RKO (cell line): ENCODE data around the gene HSBP1L1.
"Not testable (repeated sequence)": the region's sequence is repeated elsewhere in the genome, so short reads cannot be mapped to it uniquely, and the experiment has no call there.

Experiments
- DNase-seq: peaks from one replicate; pipeline ENCODE4 v3.0.0-alpha.2; 2016; ENCODE audit warnings: low spot score

HSBP1L1 gene

DNA sequence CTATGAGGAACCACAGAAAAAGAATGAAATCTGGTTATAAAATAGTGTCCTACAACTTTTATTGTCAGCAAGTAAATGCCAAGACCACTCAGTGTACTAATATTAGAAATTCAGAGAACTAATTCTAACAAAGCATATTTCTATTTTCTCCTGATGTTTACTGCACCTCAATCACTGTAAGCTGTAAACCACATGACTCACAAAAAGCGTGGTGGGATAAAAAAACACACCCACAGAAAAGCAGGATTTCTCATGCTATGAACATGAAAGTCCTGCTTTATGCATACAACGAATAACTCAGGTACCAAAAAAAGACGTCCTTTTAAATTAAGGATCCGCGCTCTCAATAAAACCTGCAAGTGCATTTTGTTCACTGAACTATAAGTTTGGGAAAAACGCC, 23.1 kb downstream of the HSBP1L1 start:
- peak; percentile 66 for DNase-seq

DNA sequence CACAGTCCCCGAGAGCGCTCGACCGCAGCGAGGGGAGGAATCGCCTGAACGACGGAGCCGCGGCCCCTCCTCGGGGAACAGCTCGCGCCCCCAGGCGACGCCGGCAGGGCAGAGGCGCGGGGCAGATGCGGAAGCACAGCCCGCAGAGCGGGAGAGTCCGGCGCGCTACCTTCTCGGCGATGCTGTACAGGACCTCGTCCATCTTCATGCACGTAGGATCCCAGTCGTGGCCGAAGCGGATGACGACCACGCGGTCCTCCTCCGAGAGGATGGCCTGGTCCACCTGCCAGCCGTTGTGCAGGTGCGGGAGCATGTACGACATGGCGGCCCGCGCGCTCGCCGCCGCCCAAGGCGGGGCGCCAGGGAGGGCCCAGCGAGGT, 23.6 kb downstream of the HSBP1L1 start:
- peak; percentile 53 for DNase-seq

- peak; percentile 87 for DNase-seq
Observed at GRCh38 chr18:79988451-79989194, 24.2 kb downstream of the HSBP1L1 start, which contains the start of gene TXNL4A. Gene TXNL4A, minus strand, starts transcription at chr18:79988563. Its CDS starts 171 bp downstream, at chr18:79988392.

DNA sequence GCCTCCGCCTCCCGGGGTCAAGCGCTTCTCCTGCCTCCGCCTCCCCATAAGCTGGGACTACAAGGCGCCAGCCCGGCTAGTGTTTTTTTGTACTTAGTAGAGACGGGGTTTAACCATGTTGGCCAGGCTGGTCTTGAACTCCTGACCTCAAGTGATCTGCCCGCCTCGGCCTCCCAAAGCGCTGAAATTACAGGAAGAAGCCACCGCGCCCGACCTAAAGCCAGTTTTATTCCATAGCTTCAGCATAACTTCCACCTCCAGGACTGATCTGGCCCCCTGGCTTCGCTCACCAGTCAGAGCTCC, 24.7 kb downstream of the HSBP1L1 start:
- no peak for DNase-seq

GRCh38 chr18:79991494-79991893, 27.1 kb downstream of the HSBP1L1 start:
- DNase-seq: no peak

GRCh38 chr18:79999701-80000100, 35.3 kb downstream of the HSBP1L1 start:
- DNase-seq: not testable (repeated sequence)

DNA sequence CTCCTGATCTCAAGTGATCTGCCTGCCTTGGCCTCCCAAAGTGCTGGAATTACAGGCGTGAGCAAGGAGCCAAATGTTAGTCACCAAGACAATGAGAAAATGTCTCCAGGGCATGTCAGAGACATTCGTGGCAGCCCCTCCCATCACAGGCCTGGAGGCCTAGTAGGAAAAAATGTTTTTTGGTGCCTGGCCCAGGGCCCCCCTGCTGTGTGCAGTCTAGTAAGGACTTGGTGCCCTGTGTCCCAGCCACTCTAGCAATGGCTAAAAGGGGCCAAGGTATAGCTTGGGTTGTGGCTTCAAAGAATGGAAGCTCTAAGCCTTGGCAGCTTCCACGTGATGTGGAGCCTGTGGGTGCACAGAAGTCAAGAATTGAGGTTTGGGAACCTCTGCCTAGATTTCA, 36.4 kb downstream of the HSBP1L1 start:
- no peak for DNase-seq

GRCh38 chr18:80002468-80002867, 38.0 kb downstream of the HSBP1L1 start:
- DNase-seq: no peak

DNA sequence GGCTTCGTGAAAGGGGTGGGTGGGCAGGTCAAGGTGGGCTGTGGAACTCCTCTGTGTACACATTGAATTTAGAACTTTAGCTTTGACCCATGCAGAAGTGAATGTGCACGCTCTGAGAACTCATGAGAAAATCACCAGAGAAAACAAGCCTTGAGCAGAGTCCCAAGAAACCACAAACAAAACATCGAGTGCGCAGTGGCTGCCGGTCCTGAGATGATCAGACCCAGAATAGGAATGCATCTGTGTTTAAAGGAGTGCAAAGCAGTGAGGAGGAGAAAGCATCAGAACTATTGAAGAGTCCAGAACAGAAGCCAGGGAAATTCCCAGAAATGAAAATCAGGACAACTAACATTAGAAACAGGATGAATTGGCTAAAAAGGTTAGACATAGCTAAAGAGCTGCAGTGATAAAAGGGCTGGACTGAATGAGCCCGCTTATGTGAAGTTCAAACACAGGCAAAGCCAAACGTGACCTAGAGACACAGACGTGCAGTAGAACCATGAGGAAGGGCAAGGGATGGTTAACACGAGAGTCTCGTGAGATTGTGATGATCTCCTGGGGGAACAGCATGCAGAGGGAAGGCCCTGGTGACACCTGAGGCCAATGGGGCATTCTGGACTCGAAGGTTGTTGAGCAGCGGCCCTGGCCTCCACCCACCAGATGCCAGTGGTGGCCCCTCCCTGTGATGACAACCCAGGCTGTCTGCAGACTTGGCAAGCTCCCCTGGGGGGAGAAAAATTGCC, 40.3 kb downstream of the HSBP1L1 start:
- no peak for DNase-seq

DNA sequence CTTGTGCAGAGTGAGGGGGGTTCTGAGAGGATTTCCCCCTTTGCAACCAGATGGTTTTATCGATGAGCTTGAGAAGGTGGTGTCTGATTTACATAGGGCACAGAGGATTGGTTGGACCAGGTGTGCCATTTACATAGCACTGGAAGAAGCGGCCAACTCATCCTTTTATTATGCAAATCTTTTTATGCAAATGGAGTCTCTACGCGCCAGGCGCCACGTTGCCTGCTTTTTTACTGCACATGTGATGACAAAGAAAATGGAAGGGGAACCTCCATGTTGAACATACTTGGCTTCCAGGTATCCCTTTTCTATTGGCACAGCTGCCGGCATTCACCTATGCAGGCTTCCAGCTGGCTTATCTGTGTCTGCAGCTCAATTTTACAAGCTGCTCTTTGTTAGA, 42.3 kb downstream of the HSBP1L1 start:
- DNase-seq: no peak

GRCh38 chr18:80009661-80010550, 45.5 kb downstream of the HSBP1L1 start:
- DNase-seq: peak; percentile 94

GRCh38 chr18:80010551-80010906, 46.1 kb downstream of the HSBP1L1 start:
- DNase-seq: no peak

DNA sequence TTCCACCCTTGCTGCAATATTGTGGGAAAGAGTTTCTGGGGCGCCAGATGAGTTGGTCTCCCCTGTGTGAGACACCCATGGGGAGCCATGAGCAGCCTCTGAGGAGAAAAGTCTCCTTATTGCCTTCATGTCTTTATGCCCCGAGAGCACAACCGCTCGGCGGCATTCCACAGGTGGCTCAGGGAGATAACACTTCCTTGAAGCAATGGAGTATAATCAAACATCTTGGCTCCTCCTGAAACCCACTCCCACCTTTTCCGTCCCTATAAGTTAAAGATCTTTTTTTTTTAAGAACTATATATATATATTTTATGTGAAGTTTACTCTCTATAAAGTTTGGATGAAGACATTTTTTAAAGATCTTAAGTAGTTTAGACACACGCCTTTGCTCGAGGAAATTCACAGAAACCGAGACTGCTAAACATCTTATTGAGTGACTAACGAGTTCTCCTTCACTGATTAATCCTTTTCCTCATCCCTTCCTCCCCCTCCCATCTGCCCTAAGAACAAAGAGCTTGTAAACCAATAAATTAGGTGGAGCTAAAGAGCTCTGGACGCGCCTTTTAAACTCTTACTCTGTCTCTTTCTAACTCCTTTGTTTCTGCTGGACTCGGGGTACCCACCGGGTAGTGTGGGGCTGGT, 47.2 kb downstream of the HSBP1L1 start:
- DNase-seq: not testable (repeated sequence)

DNA sequence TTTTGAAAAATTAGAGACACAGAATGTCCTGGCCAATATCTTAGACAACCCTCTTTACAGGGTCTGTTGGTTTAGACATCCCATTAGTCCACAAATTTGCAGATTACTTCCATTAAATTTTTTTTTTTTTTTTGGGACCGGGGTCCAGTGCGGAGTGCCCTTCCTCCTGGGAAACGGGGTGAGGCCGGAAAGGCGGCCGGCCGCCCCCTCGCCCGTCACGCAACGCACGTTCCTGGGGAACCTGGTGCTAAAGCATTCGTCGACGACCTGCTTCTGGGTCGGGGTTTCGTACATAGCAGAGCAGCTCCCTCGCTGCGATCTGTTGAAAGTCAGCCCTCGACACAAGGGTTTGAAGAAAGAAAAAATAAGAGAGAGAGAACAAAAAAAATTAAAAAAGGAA, 48.3 kb downstream of the HSBP1L1 start:
- no peak for DNase-seq
